GM21737 (cell line): ENCODE results near the gene PARD3B.

Experiments
- ATAC-seq: cut with Tn5 transposase; IDR thresholded peaks from one replicate; pipeline ENCODE4 v1.9.1; 2021; ENCODE audit warnings: mild to moderate bottlenecking, moderate library complexity; ENCODE audit not compliant: unreplicated experiment

Gene PARD3B

GRCh38 chr2:204877691-204878090, 332.4 kb downstream of the PARD3B start:
- ATAC-seq, result no peak

- ATAC-seq, result no peak
These were observed 335.7 kb downstream of the PARD3B start for GRCh38 chr2:204880928-204881327.

- no peak for ATAC-seq
These were observed 336.4 kb downstream of the PARD3B start for GRCh38 chr2:204881655-204882054.

GRCh38 chr2:204885747-204886146, 340.5 kb downstream of the PARD3B start:
- ATAC-seq, result no peak

- ATAC-seq, result no peak
These were observed 341.4 kb downstream of the PARD3B start for GRCh38 chr2:204886713-204887112.

- no peak for ATAC-seq
These were observed 342.9 kb downstream of the PARD3B start for GRCh38 chr2:204888222-204888621.

- no peak for ATAC-seq
These were observed 345.4 kb downstream of the PARD3B start for GRCh38 chr2:204890680-204891079.

GRCh38 chr2:204891739-204892138, 346.5 kb downstream of the PARD3B start:
- no peak for ATAC-seq

- no peak for ATAC-seq
These were observed 347.4 kb downstream of the PARD3B start for GRCh38 chr2:204892506-204893255.

GRCh38 chr2:204896146-204896545, 350.9 kb downstream of the PARD3B start:
- ATAC-seq, result no peak

GRCh38 chr2:204897561-204897960, 352.3 kb downstream of the PARD3B start:
- no peak for ATAC-seq

- no peak for ATAC-seq
These were observed 353.8 kb downstream of the PARD3B start for GRCh38 chr2:204898928-204899640.

- ATAC-seq, result no peak
These were observed 354.7 kb downstream of the PARD3B start for GRCh38 chr2:204899983-204900382.

GRCh38 chr2:204900487-204900886, 355.2 kb downstream of the PARD3B start:
- ATAC-seq, result no peak

- no peak for ATAC-seq
These were observed 355.6 kb downstream of the PARD3B start for GRCh38 chr2:204900910-204901309.

GRCh38 chr2:204901591-204901990, 356.3 kb downstream of the PARD3B start:
- no peak for ATAC-seq

GRCh38 chr2:204909791-204910190, 364.5 kb downstream of the PARD3B start:
- no peak for ATAC-seq

- no peak for ATAC-seq
These were observed 368.0 kb downstream of the PARD3B start for GRCh38 chr2:204913312-204913711.

GRCh38 chr2:204913854-204914464, 368.7 kb downstream of the PARD3B start:
- no peak for ATAC-seq

GRCh38 chr2:204914708-204915107, 369.4 kb downstream of the PARD3B start:
- ATAC-seq, result no peak

GRCh38 chr2:204917089-204917701, 371.9 kb downstream of the PARD3B start:
- no peak for ATAC-seq

GRCh38 chr2:204920776-204921175, 375.5 kb downstream of the PARD3B start:
- no peak for ATAC-seq
